DMS114 treated with DMSO at 0.1 percent for 48 hours (cell line): ENCODE results near the gene PGP.

Experiments used
- DNase-seq: peaks from one replicate; lab custom pipeline; 2025; ENCODE audit not compliant: unreplicated experiment; lab: John Stamatoyannopoulos, UW

Gene PGP

GRCh38 chr16:2166263-2167067 lies 48.2 kb downstream of the PGP start:
- DNase-seq = no peak

DNA sequence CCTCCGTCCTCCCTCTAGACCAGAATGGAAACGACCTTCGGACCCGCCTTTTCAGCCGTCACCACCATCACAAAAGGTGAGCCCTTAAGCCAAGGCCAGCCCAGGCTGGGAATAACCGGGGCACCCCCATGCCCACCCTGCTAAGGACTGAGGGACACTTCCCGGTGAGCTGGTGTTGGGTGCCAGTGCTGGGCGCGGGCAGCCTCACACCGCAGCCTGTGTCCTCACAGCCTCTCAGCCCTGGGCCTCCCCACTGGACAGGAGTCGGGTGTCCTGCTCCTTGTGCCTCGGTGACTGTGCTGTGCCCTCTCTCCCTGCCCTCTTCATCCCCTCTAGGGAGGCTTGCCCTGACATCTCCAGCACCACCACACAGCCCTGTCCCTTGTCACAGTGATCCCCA lies 48.8 kb downstream of the PGP start:
- no peak for DNase-seq

GRCh38 chr16:2163211-2163881 lies 51.3 kb downstream of the PGP start:
- no peak for DNase-seq

DNA sequence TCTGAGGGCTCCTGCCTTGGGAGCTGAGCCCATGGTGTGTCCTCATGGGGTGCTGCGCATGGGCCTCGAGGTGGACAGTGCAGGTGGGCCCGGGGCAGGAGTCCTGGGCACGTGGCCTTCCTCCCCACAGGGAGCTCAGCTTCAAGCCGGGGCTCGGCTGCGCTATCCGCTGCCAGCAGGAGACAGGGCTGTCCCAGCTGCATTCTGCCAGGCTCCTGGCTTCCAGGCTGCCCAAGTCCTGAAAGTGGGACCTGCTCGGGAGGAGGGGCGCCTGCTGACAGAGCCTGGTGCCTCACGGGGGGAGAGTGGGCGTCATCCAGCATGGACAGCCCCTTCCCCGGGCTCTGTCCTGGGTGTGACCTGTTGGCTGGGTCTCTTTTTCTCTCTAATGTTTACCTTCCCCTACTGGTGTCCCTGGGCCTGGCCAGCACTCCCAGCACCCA lies 51.9 kb downstream of the PGP start:
- DNase-seq = no peak

DNA sequence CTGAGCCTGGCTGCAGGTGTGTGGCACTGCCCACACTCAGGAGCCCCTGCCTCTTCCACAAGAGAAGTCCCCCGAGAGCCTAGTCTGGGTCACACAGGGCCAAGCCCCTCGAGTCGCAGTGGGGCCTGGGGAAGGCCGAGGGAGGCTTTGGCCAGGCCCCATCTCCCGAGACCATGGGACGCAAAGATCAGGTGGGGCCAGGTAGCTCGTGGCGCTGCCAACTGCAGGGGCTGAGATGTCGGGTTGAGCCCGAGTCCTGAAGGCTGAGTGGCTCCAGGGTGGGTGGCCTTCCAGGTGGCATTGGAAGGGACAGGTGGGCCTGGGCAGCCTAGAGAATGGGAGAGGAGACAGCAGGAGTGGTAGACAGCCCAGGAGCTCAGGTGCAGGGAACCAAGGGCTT lies 52.7 kb downstream of the PGP start:
- DNase-seq = no peak
